Body of pancreas (tissue), 4 donors: ENCODE measurements around the gene ADGRD1.
A peak's percentile ranks its signal among the peaks of the same experiment; 100 is the strongest.

ENCODE experiments used
- CTCF ChIP-seq, 7 experiments: fragments of 450-650 bp in 4 of 7; fragments of 200-600 bp in 3 of 7; sonication (generic) in 3 of 7; IDR thresholded peaks; one replicate each; pipeline ENCODE4 v1.5.1; 2016 to 2019; ENCODE audit warnings: antibody characterized with exemption in 7 of 7
- POLR2A ChIP-seq, 3 donors: fragments of 450-650 bp; IDR thresholded peaks; one replicate each; pipeline ENCODE4 v1.6.1; 2016; ENCODE audit warnings: antibody characterized with exemption in 3 of 3, mild to moderate bottlenecking in 2 of 3

- TF ChIP-seq CTCF (IDR thresholded peaks at IDR 0.05) (peak in 3 of 7 experiments; percentile 11 to 26 (median 17)), POLR2A (IDR thresholded peaks at IDR 0.05) (no peak)
Observed at GRCh38 chr12:131116468-131117117, 162.9 kb downstream of the ADGRD1 start.
